OCI-LY1 (cell line): ENCODE results near the gene COLGALT1.

Source experiments
- EZH2 ChIP-seq: fragments of 200-600 bp; sonication (generic), shearing (Covaris generic); IDR thresholded peaks from 2 replicates; pipeline ENCODE4 v1.8.0; 2017; ENCODE audit warnings: borderline replicate concordance, mixed run types, mild to moderate bottlenecking, antibody characterized with exemption, low read length, moderate library complexity, mixed read lengths
- TF ChIP-seq, protein P1 (sequence below): fragments of 200-600 bp; sonication (generic), shearing (Covaris generic); IDR thresholded peaks from 2 replicates; pipeline ENCODE4 v1.5.1; 2017; ENCODE audit warnings: mild to moderate bottlenecking, antibody characterized with exemption, low read length, moderate library complexity, mixed read lengths

DNA sequence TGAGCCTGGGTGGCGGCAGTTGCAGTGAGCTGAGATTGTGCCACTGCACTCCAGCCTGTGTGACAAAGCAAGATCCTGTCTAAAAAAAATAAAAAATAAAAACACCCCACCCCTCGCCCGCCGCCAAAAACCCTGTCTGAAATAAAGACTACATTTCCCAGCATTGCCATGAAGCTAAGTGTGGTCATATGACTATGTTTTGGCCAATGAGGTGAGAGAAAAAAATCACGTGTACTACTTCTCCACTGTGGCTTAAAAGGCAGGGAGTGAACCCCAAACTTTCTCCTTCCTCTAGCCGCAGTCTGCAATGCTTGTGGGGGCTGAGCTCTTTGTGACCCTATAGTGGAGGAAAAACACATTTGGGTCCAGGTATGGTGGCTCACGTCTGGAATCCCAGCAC is 54.9 kb downstream of the COLGALT1 start:
- TF ChIP-seq, protein P1, sequence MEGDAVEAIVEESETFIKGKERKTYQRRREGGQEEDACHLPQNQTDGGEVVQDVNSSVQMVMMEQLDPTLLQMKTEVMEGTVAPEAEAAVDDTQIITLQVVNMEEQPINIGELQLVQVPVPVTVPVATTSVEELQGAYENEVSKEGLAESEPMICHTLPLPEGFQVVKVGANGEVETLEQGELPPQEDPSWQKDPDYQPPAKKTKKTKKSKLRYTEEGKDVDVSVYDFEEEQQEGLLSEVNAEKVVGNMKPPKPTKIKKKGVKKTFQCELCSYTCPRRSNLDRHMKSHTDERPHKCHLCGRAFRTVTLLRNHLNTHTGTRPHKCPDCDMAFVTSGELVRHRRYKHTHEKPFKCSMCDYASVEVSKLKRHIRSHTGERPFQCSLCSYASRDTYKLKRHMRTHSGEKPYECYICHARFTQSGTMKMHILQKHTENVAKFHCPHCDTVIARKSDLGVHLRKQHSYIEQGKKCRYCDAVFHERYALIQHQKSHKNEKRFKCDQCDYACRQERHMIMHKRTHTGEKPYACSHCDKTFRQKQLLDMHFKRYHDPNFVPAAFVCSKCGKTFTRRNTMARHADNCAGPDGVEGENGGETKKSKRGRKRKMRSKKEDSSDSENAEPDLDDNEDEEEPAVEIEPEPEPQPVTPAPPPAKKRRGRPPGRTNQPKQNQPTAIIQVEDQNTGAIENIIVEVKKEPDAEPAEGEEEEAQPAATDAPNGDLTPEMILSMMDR, result no peak
- no peak for TF ChIP-seq EZH2
